ENCODE measurements around the gene CCL11.
"Not testable (repeated sequence)": the region's sequence is repeated elsewhere in the genome, so short reads cannot be mapped to it uniquely, and the experiment has no call there.

CCL11 gene

DNA sequence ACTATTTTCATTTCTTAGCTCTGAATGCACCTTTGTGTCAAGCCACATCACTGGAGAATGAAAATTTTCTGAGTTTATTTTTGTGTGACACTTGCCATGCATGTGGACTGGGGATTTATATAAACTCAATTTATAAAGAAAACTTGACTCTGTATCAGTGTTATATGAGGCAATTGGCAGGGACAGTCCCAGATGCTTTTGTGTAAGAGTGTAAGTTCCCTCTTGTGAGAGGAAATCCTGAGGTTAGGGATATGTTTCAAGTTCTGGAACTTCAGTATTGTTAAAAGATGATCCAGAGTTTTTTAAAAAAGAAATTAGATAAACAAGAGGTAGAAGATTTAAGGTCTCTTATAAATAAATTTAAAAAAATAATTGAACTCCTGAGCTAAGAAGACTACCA lies 22.8 kb downstream of the CCL11 start:
- no peak overlapping the region for H3K9ac ChIP-seq (ENCODE audit: low read depth, low read length)
- H3K4me1 ChIP-seq (ENCODE audit: insufficient read depth, low read length): peaks cover 3% of the 10 kb centered on the region; the same call in 1 of the 2 replicates
- no peaks in the 10 kb centered on the region for H3K9me3 ChIP-seq (ENCODE audit: control insufficient read depth, insufficient read depth, low read length)
- no peaks in the 10 kb centered on the region for H3K36me3 ChIP-seq (ENCODE audit: insufficient read depth, low read length)

DNA sequence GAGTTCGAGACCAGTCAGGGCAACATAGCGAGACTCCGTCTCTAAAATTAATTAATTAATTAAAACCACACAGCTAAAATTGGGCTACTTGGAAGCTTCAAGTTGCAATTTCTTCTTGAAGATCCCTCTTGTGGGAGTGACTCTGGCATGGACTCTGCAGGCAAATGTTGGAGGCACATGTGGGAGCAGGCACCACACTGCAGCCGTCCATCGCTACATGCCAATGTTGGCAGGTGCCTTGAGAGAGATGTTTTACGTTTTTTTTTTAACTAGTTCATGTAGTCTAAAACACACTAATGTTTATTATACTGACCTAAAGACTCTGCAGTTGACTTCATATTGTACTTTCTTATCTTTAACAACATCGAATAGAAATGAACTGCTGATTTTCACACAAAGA lies 25.7 kb downstream of the CCL11 start:
- Histone ChIP-seq H3K9me3 (ENCODE audit: control insufficient read depth, insufficient read depth, low read length) (no peaks in the 10 kb centered on the region), H3K36me3 (ENCODE audit: insufficient read depth, low read length) (no peaks in the 10 kb centered on the region), H3K9ac (ENCODE audit: low read depth, low read length) (no peak overlapping the region), H3K4me1 (ENCODE audit: insufficient read depth, low read length) (peaks cover under 1% of the 10 kb centered on the region; the same call in 1 of the 2 replicates)

- Histone ChIP-seq H3K9me3 (ENCODE audit: control insufficient read depth, insufficient read depth, low read length) (no peaks in the 10 kb centered on the region), H3K9ac (ENCODE audit: low read depth, low read length) (no peak overlapping the region), H3K4me1 (ENCODE audit: insufficient read depth, low read length) (no peaks in the 10 kb centered on the region)
Measured at GRCh38 chr17:34312080-34312479, 26.5 kb downstream of the CCL11 start.

GRCh38 chr17:34313164-34313563 lies 27.6 kb downstream of the CCL11 start:
- Histone ChIP-seq H3K9ac (ENCODE audit: low read depth, low read length) (no peak overlapping the region), H3K36me3 (ENCODE audit: insufficient read depth, low read length) (no peaks in the 10 kb centered on the region), H3K4me1 (ENCODE audit: insufficient read depth, low read length) (no peaks in the 10 kb centered on the region), H3K9me3 (ENCODE audit: control insufficient read depth, insufficient read depth, low read length) (no peaks in the 10 kb centered on the region)

More at GRCh38 chr17:34312080-34312479, 26.5 kb downstream of the CCL11 start:
- no peaks in the 10 kb centered on the region for H3K36me3 ChIP-seq (ENCODE audit: insufficient read depth, low read length)

DNA sequence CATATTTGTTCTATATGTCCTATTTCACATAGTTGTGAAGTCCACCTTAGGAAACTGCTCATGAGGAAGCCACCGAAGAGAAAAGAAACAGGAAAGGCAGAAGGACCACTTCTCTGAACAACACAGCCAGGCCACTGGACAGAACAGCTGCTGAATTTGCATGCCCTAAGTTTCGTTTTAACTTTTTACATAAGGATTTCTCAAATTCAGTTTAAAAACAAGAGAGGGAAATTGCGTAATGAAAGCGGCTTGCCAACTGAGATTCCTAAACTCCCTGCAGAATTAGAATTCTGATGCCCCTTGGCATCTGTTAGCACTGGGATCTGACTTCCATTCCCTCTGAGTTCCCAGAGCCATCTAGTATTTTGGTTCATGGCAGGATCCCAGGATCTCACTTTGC lies 28.7 kb downstream of the CCL11 start:
- H3K9me3 ChIP-seq (ENCODE audit: control insufficient read depth, insufficient read depth, low read length): no peaks in the 10 kb centered on the region
- H3K36me3 ChIP-seq (ENCODE audit: insufficient read depth, low read length): no peaks in the 10 kb centered on the region
- H3K9ac ChIP-seq (ENCODE audit: low read depth, low read length): no peak overlapping the region
- no peaks in the 10 kb centered on the region for H3K4me1 ChIP-seq (ENCODE audit: insufficient read depth, low read length)

DNA sequence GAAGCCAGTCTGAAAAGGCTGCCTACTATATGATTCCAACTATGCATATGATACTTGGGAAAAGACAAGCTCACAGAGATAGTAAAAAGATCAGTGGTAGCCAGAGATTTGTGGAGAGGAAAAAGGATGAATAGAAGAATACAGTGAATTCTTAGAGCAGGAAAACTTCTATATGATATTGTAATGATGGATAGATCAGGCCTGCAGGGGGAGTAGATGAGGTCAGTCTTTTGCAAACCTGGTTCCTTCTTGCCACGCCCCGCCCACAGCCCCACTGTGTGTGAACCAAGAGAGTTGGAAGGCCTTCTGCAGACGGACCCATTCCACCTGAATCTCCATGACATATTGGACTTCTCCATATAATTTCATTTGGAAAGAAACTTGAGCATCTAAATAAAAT lies 32.9 kb downstream of the CCL11 start:
- Histone ChIP-seq H3K4me1 (ENCODE audit: insufficient read depth, low read length) (no peaks in the 10 kb centered on the region), H3K9me3 (ENCODE audit: control insufficient read depth, insufficient read depth, low read length) (no peaks in the 10 kb centered on the region), H3K9ac (ENCODE audit: low read depth, low read length) (no peak overlapping the region), H3K36me3 (ENCODE audit: insufficient read depth, low read length) (no peaks in the 10 kb centered on the region)

GRCh38 chr17:34319039-34319483 lies 33.5 kb downstream of the CCL11 start, which contains the start of gene CCL8:
TSS of gene CCL8 (plus strand) at chr17:34319435. CDS start at chr17:34319502, 67 bp downstream.
- Histone ChIP-seq H3K36me3 (ENCODE audit: insufficient read depth, low read length) (no peaks in the 10 kb centered on the region), H3K9me3 (ENCODE audit: control insufficient read depth, insufficient read depth, low read length) (no peaks in the 10 kb centered on the region), H3K4me1 (ENCODE audit: insufficient read depth, low read length) (no peaks in the 10 kb centered on the region), H3K9ac (ENCODE audit: low read depth, low read length) (no peak within 1 kb of the TSS)

DNA sequence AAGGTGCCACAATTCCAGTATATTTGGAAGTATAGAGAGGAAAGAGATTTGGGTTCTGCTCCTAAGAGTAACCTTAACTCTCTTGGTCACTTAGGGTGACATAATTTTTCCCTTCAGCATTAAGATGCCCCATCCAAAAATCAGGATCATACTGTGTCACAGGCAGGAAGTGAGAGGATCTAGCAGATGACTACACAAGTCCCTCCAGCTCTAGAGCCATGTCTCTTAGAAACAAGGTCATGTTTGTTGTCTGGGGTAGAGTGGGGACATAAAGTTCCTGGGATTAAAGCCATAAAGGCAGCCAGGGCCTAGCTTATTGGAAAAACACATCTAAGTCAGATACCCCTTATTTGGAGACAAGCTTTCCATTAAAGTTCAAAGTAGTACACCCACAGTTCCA lies 36.4 kb downstream of the CCL11 start:
- no peaks in the 10 kb centered on the region for H3K36me3 ChIP-seq (ENCODE audit: insufficient read depth, low read length)
- H3K4me1 ChIP-seq (ENCODE audit: insufficient read depth, low read length): no peaks in the 10 kb centered on the region
- no peak overlapping the region for H3K9ac ChIP-seq (ENCODE audit: low read depth, low read length)
- no peaks in the 10 kb centered on the region for H3K9me3 ChIP-seq (ENCODE audit: control insufficient read depth, insufficient read depth, low read length)

GRCh38 chr17:34327580-34327979 lies 42.0 kb downstream of the CCL11 start:
- H3K9me3 ChIP-seq (ENCODE audit: control insufficient read depth, insufficient read depth, low read length); H3K9ac ChIP-seq (ENCODE audit: low read depth, low read length); H3K36me3 ChIP-seq (ENCODE audit: insufficient read depth, low read length); H3K4me1 ChIP-seq (ENCODE audit: insufficient read depth, low read length): not testable (repeated sequence)

DNA sequence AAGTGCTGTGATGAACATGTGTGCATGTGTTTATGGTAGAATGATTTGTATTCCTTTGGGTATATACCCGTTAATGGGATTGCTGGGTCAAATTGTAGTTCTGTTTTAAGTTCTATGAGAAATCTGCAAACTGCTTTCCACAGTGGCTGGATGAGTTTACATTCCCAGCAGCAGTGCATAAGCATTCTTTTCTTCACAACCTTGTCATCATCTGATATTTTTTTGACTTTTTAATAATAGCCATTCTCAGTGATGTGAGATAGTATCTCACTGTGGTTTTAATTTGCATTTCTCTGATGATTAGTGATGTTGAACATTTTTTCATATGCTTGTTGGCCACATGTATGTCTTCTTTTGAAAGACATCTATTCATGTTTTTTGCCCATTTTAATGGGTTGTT lies 52.2 kb downstream of the CCL11 start:
- H3K9me3 ChIP-seq (ENCODE audit: control insufficient read depth, insufficient read depth, low read length): no peaks in the 10 kb centered on the region
- no peaks in the 10 kb centered on the region for H3K36me3 ChIP-seq (ENCODE audit: insufficient read depth, low read length)
- H3K4me1 ChIP-seq (ENCODE audit: insufficient read depth, low read length): no peaks in the 10 kb centered on the region
- H3K9ac ChIP-seq (ENCODE audit: low read depth, low read length): no peak overlapping the region
